Measurements from ENCODE around the gene CLDN9. TPM values are rescaled to one million over a fixed set of nuclear protein-coding genes. Genes with fewer than 3 reads are reported as not detected.

The CLDN9 gene
- total and polyA plus RNA-seq, 9 of the 15 experiments (the other 6 are each of a cell fraction or from before 2014, with no cell fraction given), result 0.12 to 0.44 (median 0.22) TPM; not detected in 4

GRCh38 chr16:3023669-3024478, 11.2 kb downstream of the CLDN9 start, which contains the start of the genes HCFC1R1 and THOC6 (continued):
- TF ChIP-seq, protein P1, sequence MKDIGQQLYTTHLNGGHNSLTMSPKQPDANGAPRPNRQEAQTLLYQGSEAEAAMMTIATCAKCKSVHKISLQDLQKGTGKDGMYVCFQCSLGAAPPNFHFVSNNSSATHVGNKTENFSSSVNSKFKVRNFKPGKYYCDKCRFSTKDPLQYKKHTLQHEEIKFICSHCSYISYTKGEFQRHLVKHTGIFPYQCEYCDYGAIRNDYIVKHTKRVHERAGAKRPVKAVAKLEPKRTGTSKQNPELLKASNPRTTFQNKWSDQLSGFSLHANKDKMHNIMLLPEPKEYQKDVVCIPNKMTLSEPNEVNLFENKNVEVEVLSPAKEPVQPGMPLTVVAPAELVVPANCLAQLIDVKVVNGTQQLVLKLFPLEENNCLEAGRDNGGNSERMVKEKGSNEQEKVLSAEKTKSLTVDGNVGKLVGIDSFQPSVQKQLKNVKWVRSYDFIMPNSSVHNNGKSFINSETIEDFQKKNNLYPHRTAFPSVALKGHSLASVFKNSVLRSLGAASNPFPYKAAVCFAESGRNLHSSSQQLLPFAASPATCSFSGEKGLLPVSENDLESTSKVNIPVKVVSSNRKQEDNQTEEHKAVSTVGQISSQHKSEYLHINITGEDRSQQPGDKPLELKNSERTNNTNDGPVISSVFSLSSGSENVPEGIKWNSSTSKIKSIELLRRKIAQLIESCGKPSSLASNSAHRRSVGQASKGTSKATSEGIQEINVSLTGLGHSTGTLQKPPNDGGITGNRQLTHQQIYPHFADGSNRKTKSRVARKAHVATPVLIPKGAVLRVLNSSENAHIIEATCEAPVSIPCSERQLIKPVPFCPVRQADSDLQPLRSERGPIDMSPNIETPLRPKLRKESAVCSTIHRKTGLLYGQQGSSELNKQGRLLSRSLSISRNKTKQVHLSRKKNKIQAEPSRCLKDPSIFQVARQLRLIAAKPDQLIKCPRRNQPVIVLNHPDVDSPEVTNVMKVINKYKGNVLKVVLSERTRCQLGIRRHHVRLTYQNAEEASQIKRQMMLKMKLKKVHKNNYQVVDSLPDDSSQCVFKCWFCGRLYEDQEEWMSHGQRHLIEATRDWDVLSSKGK (CRISPR knock-in tag; IDR thresholded peaks at IDR 0.05), result no peak
- TF ChIP-seq RFX7 (CRISPR knock-in tag; IDR thresholded peaks at IDR 0.05) (0 out of 2 replicates have a peak, but pooled peaks have one; percentile 8), NR3C1 (CRISPR knock-in tag; IDR thresholded peaks at IDR 0.05) (no peak), E2F3 (CRISPR knock-in tag; IDR thresholded peaks at IDR 0.05) (peak; percentile 72; the same call in 1 of the 2 replicates), ZNF165 (CRISPR knock-in tag; IDR thresholded peaks at IDR 0.05; ENCODE audit: borderline replicate concordance) (no peak), ZNF766 (CRISPR knock-in tag; conservative IDR thresholded peaks at IDR 0.05) (0 out of 2 replicates have a peak, but pooled peaks have one; percentile 39), TCF15 (CRISPR knock-in tag; IDR thresholded peaks at IDR 0.05) (no peak), RCOR1 (IDR thresholded peaks at IDR 0.05; ENCODE audit: borderline replicate concordance in 1 of 2, low read depth in 2 of 2, low read length in 2 of 2) (no peak; a peak in 1 of 4 replicates), CEBPG (CRISPR knock-in tag; IDR thresholded peaks at IDR 0.05) (peak; percentile 97), CEBPG (tag; conservative IDR thresholded peaks at IDR 0.05 in 1 of 2, IDR thresholded peaks at IDR 0.05 in 1 of 2) (0 out of 4 replicates have a peak, but pooled peaks of 1 of the 2 experiments have one; percentile 17), E2F8 (IDR thresholded peaks at IDR 0.05; ENCODE audit: low read depth, partially characterized antibody) (peak; percentile 60), IFI16 (CRISPR knock-in tag; IDR thresholded peaks at IDR 0.05) (no peak), PURB (CRISPR knock-in tag; IDR thresholded peaks at IDR 0.05; ENCODE audit: low read depth) (no peak), CAMTA2 (CRISPR knock-in tag; conservative IDR thresholded peaks at IDR 0.05) (no peak), SRSF7 (optimal IDR thresholded peaks at IDR 0.05; ENCODE audit: low read depth, low read length) (no peak), ETS1 (conservative IDR thresholded peaks at IDR 0.05; ENCODE audit: control insufficient read depth, low read depth, low read length) (peak; percentile 99), NBN (IDR thresholded peaks at IDR 0.05; ENCODE audit: low read depth) (no peak), NCOR1 (IDR thresholded peaks at IDR 0.05) (peak; percentile 43)
